Muscle of leg (tissue), 11 donors: ENCODE data around the gene PYGM. TPM values are rescaled to one million over a fixed set of nuclear protein-coding genes. Genes with fewer than 3 reads are reported as not detected.

ENCODE experiments used
- DNase-seq: peaks from one replicate; pipeline ENCODE4 v3.0.0; 2013
- H3K27ac ChIP-seq: one replicate; pipeline ENCODE4 v1.5.1; 2013; ENCODE audit warnings: mild to moderate bottlenecking, low read length, control low read depth
- H3K27me3 ChIP-seq: one replicate; pipeline ENCODE4 v1.6.1; 2013; ENCODE audit warnings: low read length; ENCODE audit not compliant: control insufficient read depth, insufficient read depth
- H3K36me3 ChIP-seq: one replicate; pipeline ENCODE4 v1.6.1; 2013; ENCODE audit warnings: low read length; ENCODE audit not compliant: control insufficient read depth, insufficient read depth
- H3K4me1 ChIP-seq: one replicate; pipeline ENCODE4 v1.6.1; 2013; ENCODE audit warnings: low read length; ENCODE audit not compliant: control insufficient read depth, insufficient read depth
- H3K4me3 ChIP-seq: one replicate; pipeline ENCODE4 v1.5.1; 2013; ENCODE audit warnings: low read length, control low read depth
- H3K9me3 ChIP-seq: replicated peaks from 2 replicates; pipeline ENCODE4 v1.6.1; 2013; ENCODE audit warnings: low read depth, low read length; ENCODE audit not compliant: control insufficient read depth
- WGBS: methylation state at CpG from one replicate; pipeline ENCODE4 v1.1.5; 2013; ENCODE audit warnings: missing lambda C conversion rate; ENCODE audit not compliant: insufficient coverage; 5-methylcytosine and 5-hydroxymethylcytosine counted together
- polyA plus RNA-seq, 8 donors: library from polyadenylated mRNA; unstranded; fragments of 120-200 nt; gene quantifications; one replicate each; pipeline versions ENCODE4 v1.2.1 to v1.2.3, GENCODE V29; 2013; ENCODE audit warnings: inconsistent platforms in 1 of 8, low replicate concordance in 1 of 8; ENCODE audit not compliant: insufficient read length in 8 of 8, insufficient read depth in 1 of 8
- total RNA-seq: library from RNA; stranded (reverse); fragments of 120-200 nt; gene quantifications from one replicate; pipeline ENCODE4 v1.2.4, GENCODE V29; 2013

Gene PYGM
- total and polyA plus RNA-seq, 9 donors: 60.3 to 328 (median 182) TPM

- no peaks in the 10 kb centered on the region for H3K36me3 ChIP-seq
- DNase-seq: no peak
- WGBS: 40% methylated on average over 17 of the region's 21 CpGs
- no peak overlapping the region for H3K4me3 ChIP-seq
- H3K9me3 ChIP-seq: no peaks in the 10 kb centered on the region
- peaks cover 88% of the 10 kb centered on the region for H3K27me3 ChIP-seq
- peaks cover 6% of the 10 kb centered on the region for H3K4me1 ChIP-seq
- H3K27ac ChIP-seq: no peak overlapping the region
Measured at GRCh38 chr11:64716473-64717267, 43.1 kb downstream of the PYGM start.

- Histone ChIP-seq H3K36me3 (no peaks in the 10 kb centered on the region), H3K27ac (no peak overlapping the region), H3K9me3 (no peaks in the 10 kb centered on the region), H3K4me3 (no peak overlapping the region), H3K27me3 (peaks cover 88% of the 10 kb centered on the region), H3K4me1 (peaks cover 13% of the 10 kb centered on the region)
- DNase-seq: no peak
- 14% methylated on average over 3 of the region's 13 CpGs for WGBS
Measured at GRCh38 chr11:64715756-64716472, 43.9 kb downstream of the PYGM start.

- Histone ChIP-seq H3K4me3 (no peak overlapping the region), H3K36me3 (no peaks in the 10 kb centered on the region), H3K4me1 (peaks cover 14% of the 10 kb centered on the region), H3K27ac (no peak overlapping the region), H3K9me3 (no peaks in the 10 kb centered on the region), H3K27me3 (peaks cover 88% of the 10 kb centered on the region)
- 52% methylated on average over 5 of the region's 5 CpGs for WGBS
- no peak for DNase-seq
Measured at GRCh38 chr11:64715110-64715509, 44.7 kb downstream of the PYGM start.

GRCh38 chr11:64714666-64715065 lies 45.1 kb downstream of the PYGM start:
- H3K4me1 ChIP-seq: peaks cover 14% of the 10 kb centered on the region
- no peak overlapping the region for H3K27ac ChIP-seq
- no peaks in the 10 kb centered on the region for H3K36me3 ChIP-seq
- peaks cover 87% of the 10 kb centered on the region for H3K27me3 ChIP-seq
- H3K4me3 ChIP-seq: no peak overlapping the region
- H3K9me3 ChIP-seq: no peaks in the 10 kb centered on the region
- no CpG with 5 or more reads among the region's 5 CpGs for WGBS
- DNase-seq: no peak

- Histone ChIP-seq H3K9me3 (no peaks in the 10 kb centered on the region), H3K27me3 (peaks cover 86% of the 10 kb centered on the region), H3K27ac (no peak overlapping the region), H3K36me3 (no peaks in the 10 kb centered on the region), H3K4me3 (no peak overlapping the region), H3K4me1 (peaks cover 14% of the 10 kb centered on the region)
- DNase-seq: no peak
- WGBS: under 1% methylated on average over 30 of the region's 39 CpGs
Measured at GRCh38 chr11:64713781-64714363, 45.9 kb downstream of the PYGM start.

- under 1% methylated on average over 111 of the region's 111 CpGs for WGBS
- Histone ChIP-seq H3K9me3 (no peaks in the 10 kb centered on the region), H3K27ac (no peak overlapping the region), H3K36me3 (no peaks in the 10 kb centered on the region), H3K4me1 (peaks cover 14% of the 10 kb centered on the region), H3K4me3 (no peak overlapping the region), H3K27me3 (peaks cover 83% of the 10 kb centered on the region)
- DNase-seq: peak; percentile 85
Measured at GRCh38 chr11:64713016-64713707, 46.6 kb downstream of the PYGM start.

- no peak overlapping the region for H3K27ac ChIP-seq
- H3K27me3 ChIP-seq: peaks cover 79% of the 10 kb centered on the region
- H3K36me3 ChIP-seq: no peaks in the 10 kb centered on the region
- H3K9me3 ChIP-seq: no peaks in the 10 kb centered on the region
- WGBS: 5% methylated on average over 44 of the region's 45 CpGs
- H3K4me3 ChIP-seq: no peak overlapping the region
- H3K4me1 ChIP-seq: peaks cover 14% of the 10 kb centered on the region
- DNase-seq: no peak
Measured at GRCh38 chr11:64712430-64713015, 47.3 kb downstream of the PYGM start.

- WGBS: 37% methylated on average over 19 of the region's 19 CpGs
- Histone ChIP-seq H3K4me1 (peaks cover 14% of the 10 kb centered on the region), H3K36me3 (no peaks in the 10 kb centered on the region), H3K9me3 (no peaks in the 10 kb centered on the region), H3K27ac (no peak overlapping the region), H3K27me3 (peaks cover 74% of the 10 kb centered on the region), H3K4me3 (no peak overlapping the region)
- no peak for DNase-seq
Measured at GRCh38 chr11:64711956-64712362, 47.8 kb downstream of the PYGM start.

- Histone ChIP-seq H3K27ac (no peak overlapping the region), H3K9me3 (no peaks in the 10 kb centered on the region), H3K4me1 (peaks cover 14% of the 10 kb centered on the region), H3K27me3 (peaks cover 67% of the 10 kb centered on the region), H3K36me3 (no peaks in the 10 kb centered on the region), H3K4me3 (no peak overlapping the region)
- no peak for DNase-seq
- 14% methylated on average over 45 of the region's 46 CpGs for WGBS
Measured at GRCh38 chr11:64711138-64711955, 48.4 kb downstream of the PYGM start.
